Osteoblast (primary cell): ENCODE measurements around the gene ZNF350. TPM values are rescaled to one million over a fixed set of nuclear protein-coding genes. Genes with fewer than 3 reads are reported as not detected.
"Not testable (repeated sequence)": the region's sequence is repeated elsewhere in the genome, so short reads cannot be mapped to it uniquely, and the experiment has no call there.

Experiments used
- DNase-seq: peaks from one replicate; pipeline ENCODE4 v3.0.0; 2011; ENCODE audit warnings: low spot score, mixed read lengths; ENCODE audit not compliant: insufficient read length; ENCODE audit errors: missing footprints
- H2AFZ ChIP-seq: 2 replicates; pipeline ENCODE4 v1.6.0; 2011; ENCODE audit warnings: mild to moderate bottlenecking, low read length
- H3K27ac ChIP-seq: 2 replicates; pipeline ENCODE4 v1.5.1; 2011; ENCODE audit warnings: mild to moderate bottlenecking, low read depth, low read length, moderate library complexity
- H3K27me3 ChIP-seq: 2 replicates; pipeline ENCODE4 v1.6.0; 2012; ENCODE audit warnings: mild to moderate bottlenecking, control low read depth, inconsistent platforms, low read length, moderate library complexity; ENCODE audit not compliant: insufficient read depth
- H3K36me3 ChIP-seq: 2 replicates; pipeline ENCODE4 v1.5.1; 2011; ENCODE audit warnings: mild to moderate bottlenecking, low read length, control low read depth, moderate library complexity; ENCODE audit not compliant: insufficient read depth
- H3K4me1 ChIP-seq: 2 replicates; pipeline ENCODE4 v1.5.1; 2011; ENCODE audit warnings: mild to moderate bottlenecking, low read length, control low read depth, moderate library complexity; ENCODE audit not compliant: insufficient read depth
- H3K4me2 ChIP-seq: 2 replicates; pipeline ENCODE4 v1.6.0; 2011; ENCODE audit warnings: mild to moderate bottlenecking, low read length; ENCODE audit not compliant: insufficient read depth
- H3K4me3 ChIP-seq: fragments of 200-600 bp; sonication (generic); 3 replicates; pipeline ENCODE4 v1.5.1; 2012; ENCODE audit warnings: mild to moderate bottlenecking, low read length, inconsistent platforms; ENCODE audit not compliant: insufficient read depth
- H3K79me2 ChIP-seq: 2 replicates; pipeline ENCODE4 v1.6.0; 2012; ENCODE audit warnings: mild to moderate bottlenecking, low read length, control low read depth, inconsistent platforms; ENCODE audit not compliant: insufficient read depth
- H3K9me3 ChIP-seq: 2 replicates; pipeline ENCODE4 v1.5.1; 2011; ENCODE audit warnings: low read depth, low read length, control low read depth
- H4K20me1 ChIP-seq: 2 replicates; pipeline ENCODE4 v1.6.0; 2012; ENCODE audit warnings: mild to moderate bottlenecking, low read length, control low read depth; ENCODE audit not compliant: insufficient read depth
- total RNA-seq: library from RNA; depleted of rRNA; stranded (reverse); fragments of >200 nt; gene quantifications from 2 replicates; pipeline ENCODE4 v1.2.3, GENCODE V29; 2012
- TF ChIP-seq, protein P1 (sequence below): IDR thresholded peaks from 2 replicates; pipeline ENCODE4 v1.5.1; 2011; ENCODE audit warnings: mild to moderate bottlenecking, low read depth, low read length, moderate library complexity; ENCODE audit errors: extremely low read depth

Gene ZNF350
- total RNA-seq, 1 donor, result 13.8 TPM

DNA sequence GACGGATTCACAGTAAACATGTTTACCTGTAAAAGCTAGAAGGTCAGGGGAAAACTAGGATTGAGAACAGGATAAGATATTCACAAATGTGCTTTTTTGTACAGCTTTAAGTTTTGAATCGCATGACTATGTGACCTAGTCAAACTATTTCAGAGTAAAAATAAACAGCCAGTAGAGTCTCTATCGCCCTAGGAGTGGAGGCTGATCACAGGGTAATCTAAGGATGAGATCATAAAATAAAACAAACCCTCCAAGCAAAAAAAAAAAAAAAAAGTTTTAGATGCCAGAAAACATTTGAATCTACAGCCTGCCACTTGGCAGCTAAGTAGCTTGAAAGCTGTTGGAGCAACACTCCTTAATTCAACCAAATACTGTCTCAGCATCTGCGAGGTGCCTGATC lies 26.8 kb downstream of the ZNF350 start:
- DNase-seq, result no peak
- Histone ChIP-seq H3K27ac (no peak overlapping the region), H3K27me3 (no peaks in the 10 kb centered on the region), H3K4me2 (no peak overlapping the region), H3K36me3 (peaks cover 3% of the 10 kb centered on the region), H3K4me1 (no peaks in the 10 kb centered on the region), H4K20me1 (no peaks in the 10 kb centered on the region), H3K79me2 (no peaks in the 10 kb centered on the region), H3K4me3 (no peak overlapping the region), H2AFZ (no peak overlapping the region), H3K9me3 (peaks cover 5% of the 10 kb centered on the region)
- TF ChIP-seq, protein P1, sequence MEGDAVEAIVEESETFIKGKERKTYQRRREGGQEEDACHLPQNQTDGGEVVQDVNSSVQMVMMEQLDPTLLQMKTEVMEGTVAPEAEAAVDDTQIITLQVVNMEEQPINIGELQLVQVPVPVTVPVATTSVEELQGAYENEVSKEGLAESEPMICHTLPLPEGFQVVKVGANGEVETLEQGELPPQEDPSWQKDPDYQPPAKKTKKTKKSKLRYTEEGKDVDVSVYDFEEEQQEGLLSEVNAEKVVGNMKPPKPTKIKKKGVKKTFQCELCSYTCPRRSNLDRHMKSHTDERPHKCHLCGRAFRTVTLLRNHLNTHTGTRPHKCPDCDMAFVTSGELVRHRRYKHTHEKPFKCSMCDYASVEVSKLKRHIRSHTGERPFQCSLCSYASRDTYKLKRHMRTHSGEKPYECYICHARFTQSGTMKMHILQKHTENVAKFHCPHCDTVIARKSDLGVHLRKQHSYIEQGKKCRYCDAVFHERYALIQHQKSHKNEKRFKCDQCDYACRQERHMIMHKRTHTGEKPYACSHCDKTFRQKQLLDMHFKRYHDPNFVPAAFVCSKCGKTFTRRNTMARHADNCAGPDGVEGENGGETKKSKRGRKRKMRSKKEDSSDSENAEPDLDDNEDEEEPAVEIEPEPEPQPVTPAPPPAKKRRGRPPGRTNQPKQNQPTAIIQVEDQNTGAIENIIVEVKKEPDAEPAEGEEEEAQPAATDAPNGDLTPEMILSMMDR, result no peak

DNA sequence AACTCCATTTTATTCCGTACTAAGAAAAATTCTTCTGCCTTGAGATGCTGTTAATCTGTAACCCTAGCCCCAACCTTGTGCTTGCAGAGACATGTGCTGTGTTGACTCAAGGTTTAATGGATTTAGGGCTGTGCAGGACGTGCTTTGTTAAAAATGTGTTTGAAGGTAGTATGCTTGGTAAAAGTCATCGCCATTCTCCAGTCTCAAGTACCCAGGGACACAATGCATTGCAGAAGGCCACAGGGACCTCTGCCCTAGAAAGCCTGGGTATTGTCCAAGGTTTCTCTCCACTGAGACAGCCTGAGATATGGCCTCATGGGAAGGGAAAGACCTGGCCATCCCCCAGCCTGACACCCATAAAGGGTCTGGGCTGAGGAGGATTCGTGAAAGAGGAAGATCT lies 28.8 kb downstream of the ZNF350 start:
- H3K79me2 ChIP-seq, H3K4me1 ChIP-seq, H2AFZ ChIP-seq, H4K20me1 ChIP-seq, DNase-seq, H3K27ac ChIP-seq, H3K4me2 ChIP-seq, H3K9me3 ChIP-seq, H3K27me3 ChIP-seq, H3K4me3 ChIP-seq, H3K36me3 ChIP-seq: not testable (repeated sequence)

DNA sequence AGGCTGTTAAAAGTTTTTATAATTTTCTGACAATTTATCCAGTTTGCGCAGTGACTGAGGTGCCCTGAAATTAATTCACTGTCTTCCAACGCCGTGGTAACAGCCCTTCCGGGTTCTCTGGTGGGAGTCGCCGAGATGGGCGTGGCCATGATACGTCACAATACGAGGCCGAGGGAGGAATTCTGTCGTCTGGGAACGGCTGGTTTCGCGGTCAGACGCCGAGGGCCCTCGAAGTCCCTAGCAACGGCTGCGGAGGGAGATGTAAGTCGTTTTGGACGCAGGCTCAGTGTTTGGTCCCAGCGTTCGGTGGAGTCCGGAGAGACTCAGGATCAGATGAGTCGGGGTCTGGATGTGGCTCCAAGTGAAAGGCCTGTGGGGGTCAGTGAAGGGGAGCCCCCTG lies 37.7 kb downstream of the ZNF350 start:
- Histone ChIP-seq H3K9me3 (peaks cover 28% of the 10 kb centered on the region), H3K4me3 (peak overlapping the region; percentile 58), H3K27me3 (no peaks in the 10 kb centered on the region), H3K79me2 (no peaks in the 10 kb centered on the region), H3K4me1 (no peaks in the 10 kb centered on the region), H4K20me1 (no peaks in the 10 kb centered on the region), H3K27ac (no peak overlapping the region), H3K4me2 (no peak overlapping the region), H2AFZ (peak overlapping the region; percentile 70), H3K36me3 (peaks cover 15% of the 10 kb centered on the region)
- TF ChIP-seq, protein P1, result no peak
- DNase-seq, result no peak

DNA sequence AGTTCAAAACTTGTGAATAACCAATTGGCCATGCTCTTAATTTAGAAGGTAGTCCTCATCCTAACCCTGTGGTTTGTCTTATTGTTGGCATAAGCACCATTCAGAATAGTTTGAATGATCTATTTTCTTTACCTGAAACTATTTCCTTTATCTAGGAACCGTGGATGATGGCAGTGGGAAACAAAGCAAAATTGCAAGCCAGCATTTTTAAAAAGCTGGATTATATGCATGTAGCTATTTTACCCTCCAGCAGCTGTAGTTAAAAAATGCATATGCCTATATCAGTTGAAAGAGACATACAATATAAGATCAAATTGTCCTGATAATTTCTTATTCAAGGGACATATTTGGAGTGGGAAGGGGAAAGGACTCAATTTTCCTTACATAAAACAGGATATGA lies 40.0 kb downstream of the ZNF350 start:
- H2AFZ ChIP-seq, result no peak overlapping the region

More for the DNA sequence above, 40.0 kb downstream of the ZNF350 start:
- Histone ChIP-seq H3K4me3 (no peak overlapping the region), H4K20me1 (no peaks in the 10 kb centered on the region), H3K9me3 (peaks cover 38% of the 10 kb centered on the region), H3K4me2 (no peak overlapping the region), H3K27ac (no peak overlapping the region), H3K27me3 (no peaks in the 10 kb centered on the region), H3K4me1 (no peaks in the 10 kb centered on the region), H3K79me2 (no peaks in the 10 kb centered on the region), H3K36me3 (peaks cover 37% of the 10 kb centered on the region)
- no peak for DNase-seq
- TF ChIP-seq, protein P1, result no peak
